ENCODE measurements around the gene OARD1. TPM values are rescaled to one million over a fixed set of nuclear protein-coding genes. Genes with fewer than 3 reads are reported as not detected.
A peak's percentile ranks its signal among the peaks of the same experiment; 100 is the strongest.

The OARD1 gene
- total and polyA plus RNA-seq, 11 donors = 12.8 to 28.1 (median 18.5) TPM

DNA sequence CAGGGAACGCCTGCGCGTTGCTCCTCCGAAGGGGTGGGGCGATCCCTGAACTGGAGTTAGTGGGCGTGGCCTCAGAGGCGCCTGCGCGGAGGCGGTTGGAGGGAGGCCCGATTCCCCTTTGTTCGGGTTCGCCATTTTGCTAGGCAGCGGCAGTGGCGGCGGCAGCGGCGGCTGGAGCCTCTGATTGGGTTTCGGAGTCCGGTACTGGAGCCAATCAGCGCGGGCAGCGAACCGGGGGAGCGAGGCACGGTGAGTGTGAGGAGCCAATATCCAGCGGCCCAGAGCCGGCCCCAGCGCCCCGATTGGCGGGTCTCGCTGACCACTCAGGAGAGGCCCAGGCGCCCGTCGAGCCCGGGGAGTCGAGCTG, 663 bp upstream of the OARD1 start, which contains the start of gene NFYA:
Gene NFYA (plus strand): TSS at position 139 of the 367 bp plus-strand sequence. CDS start 6,116 bp downstream, outside the sequence.
- H3K4me1 ChIP-seq = peaks cover 0 to 48% (median 38%) of the 10 kb centered on the region in 12 donors
- ATAC-seq (peak; percentile 77 to 87 (median 80)), DNase-seq (peak in 2 of 5 donors; percentile 100)
- H3K27me3 ChIP-seq = no peaks in the 10 kb centered on the region
- intact Hi-C loops (cut with DNase I) = loop anchor here in 1 of 10 donors (1.0 to 5.0 kb wide), 2 partner anchors 18 to 171 kb away; no protein-coding TSS in a partner anchor
- WGBS, 4 donors = 0 to 1% (median 0%) methylated on average over 12 to 37 of the region's 37 CpGs
- TF ChIP-seq, protein P1, sequence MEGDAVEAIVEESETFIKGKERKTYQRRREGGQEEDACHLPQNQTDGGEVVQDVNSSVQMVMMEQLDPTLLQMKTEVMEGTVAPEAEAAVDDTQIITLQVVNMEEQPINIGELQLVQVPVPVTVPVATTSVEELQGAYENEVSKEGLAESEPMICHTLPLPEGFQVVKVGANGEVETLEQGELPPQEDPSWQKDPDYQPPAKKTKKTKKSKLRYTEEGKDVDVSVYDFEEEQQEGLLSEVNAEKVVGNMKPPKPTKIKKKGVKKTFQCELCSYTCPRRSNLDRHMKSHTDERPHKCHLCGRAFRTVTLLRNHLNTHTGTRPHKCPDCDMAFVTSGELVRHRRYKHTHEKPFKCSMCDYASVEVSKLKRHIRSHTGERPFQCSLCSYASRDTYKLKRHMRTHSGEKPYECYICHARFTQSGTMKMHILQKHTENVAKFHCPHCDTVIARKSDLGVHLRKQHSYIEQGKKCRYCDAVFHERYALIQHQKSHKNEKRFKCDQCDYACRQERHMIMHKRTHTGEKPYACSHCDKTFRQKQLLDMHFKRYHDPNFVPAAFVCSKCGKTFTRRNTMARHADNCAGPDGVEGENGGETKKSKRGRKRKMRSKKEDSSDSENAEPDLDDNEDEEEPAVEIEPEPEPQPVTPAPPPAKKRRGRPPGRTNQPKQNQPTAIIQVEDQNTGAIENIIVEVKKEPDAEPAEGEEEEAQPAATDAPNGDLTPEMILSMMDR (IDR thresholded peaks at IDR 0.05) = no peak
- TF ChIP-seq POLR2A (IDR thresholded peaks at IDR 0.05) = no peak
- H3K9me3 ChIP-seq = no peaks in the 10 kb centered on the region
- H3K36me3 ChIP-seq = peaks cover 0 to 29% (median 11%) of the 10 kb centered on the region in 9 donors
- H3K4me3 ChIP-seq = peak within 1 kb of the TSS; percentile 76 to 95 (median 90)
- H3K27ac ChIP-seq = peak within 1 kb of the TSS; percentile 93 to 100 (median 99)

DNA sequence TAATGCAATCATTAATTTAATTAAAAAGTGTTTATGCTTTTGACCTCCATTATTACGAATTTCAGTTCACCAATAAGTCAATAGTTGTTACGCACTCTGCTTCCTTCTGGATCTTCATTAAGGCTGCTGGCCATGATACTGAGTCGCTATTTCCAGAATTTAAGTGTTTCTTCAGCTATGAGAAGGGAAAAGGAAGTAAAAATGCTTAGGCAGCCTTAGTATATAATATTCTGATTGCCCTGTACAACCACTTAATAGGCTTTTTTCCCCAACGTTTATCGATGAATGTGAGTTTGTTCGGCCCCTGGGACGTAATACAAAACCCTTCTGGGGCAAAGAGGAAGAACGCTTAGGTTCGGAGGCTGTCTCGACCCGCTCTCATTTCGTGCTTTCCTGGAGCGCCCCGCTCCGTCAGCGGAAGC, 644 bp downstream of the OARD1 start:
- intact Hi-C loops (cut with DNase I) = loop anchor here in 1 of 10 donors (5.0 kb wide), 1 partner anchor 169 kb away; no protein-coding TSS in a partner anchor
- peaks cover 0 to 43% (median 35%) of the 10 kb centered on the region in 12 donors for H3K4me1 ChIP-seq
- H3K27ac ChIP-seq = peak overlapping the region; percentile 93 to 100 (median 99)
- ATAC-seq (no peak), DNase-seq (no peak)
- no peaks in the 10 kb centered on the region for H3K9me3 ChIP-seq
- 0 to 1% (median 1%) methylated on average over 11 to 16 of the region's 16 CpGs for WGBS, 4 donors
- peak overlapping the region; percentile 31 to 95 (median 89) for H3K4me3 ChIP-seq
- TF ChIP-seq POLR2A (IDR thresholded peaks at IDR 0.05) = no peak
- TF ChIP-seq, protein P1 (IDR thresholded peaks at IDR 0.05) = peak in 4 of 12 donors; percentile 14 to 33 (median 25)
- no peaks in the 10 kb centered on the region for H3K27me3 ChIP-seq
- peaks cover 0 to 39% (median 21%) of the 10 kb centered on the region in 9 donors for H3K36me3 ChIP-seq

DNA sequence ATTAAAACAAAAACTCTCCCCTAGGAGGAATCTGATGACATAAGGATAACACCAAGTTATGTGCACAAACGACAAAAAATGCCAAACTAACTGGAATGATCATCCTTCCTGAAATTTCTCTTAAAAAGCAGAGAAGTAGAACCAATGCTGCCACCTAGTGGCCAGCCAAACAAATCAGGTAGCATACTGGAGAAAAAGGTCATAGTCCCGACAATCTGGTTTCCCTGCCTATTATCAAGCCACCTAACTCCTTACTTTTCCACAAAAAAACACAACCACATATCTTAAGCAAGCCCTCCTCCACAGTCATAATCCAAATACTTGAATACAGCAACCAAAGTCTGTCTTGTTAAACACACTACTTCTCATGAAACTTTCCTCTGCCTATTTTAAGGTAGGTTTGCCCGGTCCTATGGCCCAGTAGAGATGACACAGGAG, 5.3 kb downstream of the OARD1 start:
- 24 to 27% (median 25%) methylated on average over 3 of the region's 3 CpGs for WGBS, 4 donors
- intact Hi-C loops (cut with DNase I) = loop anchor here in 9 of 10 donors (2.0 to 10.0 kb wide), 7 partner anchors 35 to 170 kb away; no protein-coding TSS in a partner anchor
- Histone ChIP-seq H3K4me1 (peaks cover 0 to 38% (median 11%) of the 10 kb centered on the region in 12 donors), H3K4me3 (no peak overlapping the region), H3K9me3 (no peaks in the 10 kb centered on the region), H3K36me3 (peaks cover 0 to 85% (median 58%) of the 10 kb centered on the region in 9 donors), H3K27me3 (no peaks in the 10 kb centered on the region), H3K27ac (peak overlapping the region in 2 of 12 donors; percentile 3 to 7)
- DNase-seq = peak in 4 of 5 donors; percentile 61 to 76 (median 73)
- ATAC-seq = no peak
- TF ChIP-seq POLR2A (IDR thresholded peaks at IDR 0.05) = no peak
- TF ChIP-seq, protein P1 (IDR thresholded peaks at IDR 0.05) = peak; percentile 74 to 90 (median 86)

DNA sequence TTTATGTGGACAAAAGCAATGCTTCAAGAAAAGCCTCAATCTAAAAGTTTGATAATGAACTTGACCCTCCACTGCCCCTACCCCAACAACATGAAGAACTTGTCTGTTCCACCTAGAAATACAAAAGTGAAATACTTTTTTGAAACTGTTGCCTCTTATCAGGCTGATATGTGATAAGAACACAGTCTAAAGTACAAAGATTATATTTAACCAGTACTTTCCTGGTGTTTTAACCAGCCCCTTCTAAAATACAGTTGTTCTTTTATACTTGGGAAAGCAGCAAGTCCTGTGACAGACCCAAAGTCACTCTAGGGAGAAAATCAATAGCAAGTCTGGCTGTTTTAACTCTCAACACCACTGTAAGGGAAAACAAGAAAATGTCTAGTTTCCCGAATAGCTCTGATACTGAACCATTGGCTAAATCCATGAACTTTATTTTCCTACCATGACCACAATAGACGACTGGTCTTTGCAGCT, 6.6 kb downstream of the OARD1 start:
- DNase-seq (no peak), ATAC-seq (no peak)
- H3K36me3 ChIP-seq = peaks cover 0 to 92% (median 71%) of the 10 kb centered on the region in 9 donors
- no peak for TF ChIP-seq POLR2A (IDR thresholded peaks at IDR 0.05)
- TF ChIP-seq, protein P1 (IDR thresholded peaks at IDR 0.05) = no peak
- H3K4me3 ChIP-seq = no peak overlapping the region
- no peaks in the 10 kb centered on the region for H3K9me3 ChIP-seq
- peaks cover 0 to 42% (median 10%) of the 10 kb centered on the region in 12 donors for H3K4me1 ChIP-seq
- 78 to 87% (median 82%) methylated on average over 2 of the region's 2 CpGs for WGBS, 4 donors
- H3K27ac ChIP-seq = peak overlapping the region in 4 of 12 donors; percentile 8 to 80 (median 69)
- H3K27me3 ChIP-seq = no peaks in the 10 kb centered on the region
- intact Hi-C loops (cut with DNase I) = loop anchor here in 9 of 10 donors (2.0 to 10.0 kb wide), 7 partner anchors 33 to 168 kb away; no protein-coding TSS in a partner anchor

Measured in heart left ventricle (tissue), 16 donors.